Heart left ventricle (tissue), 16 donors: Measurements from ENCODE around the gene OSER1. TPM values are rescaled to one million over a fixed set of nuclear protein-coding genes. Genes with fewer than 3 reads are reported as not detected.

ENCODE experiments used
- ATAC-seq, 4 donors: fragments of 200-7000 bp; cut with Tn5 transposase; one replicate each; pipeline ENCODE4 v1.9.1; 2020 to 2022; ENCODE audit warnings: moderate library complexity in 4 of 4, mild to moderate bottlenecking in 3 of 4, moderate number of reproducible peaks in 1 of 4
- DNase-seq, 5 donors: peaks; one replicate each; pipeline ENCODE4 v3.0.0-alpha.2; 2020
- H3K27ac ChIP-seq, 12 donors: fragments of 200-600 bp; sonication (generic) in 4 of 12; one replicate each; pipeline versions ENCODE4 v1.5.0 to v1.8.0; 2016 to 2022; ENCODE audit warnings: mild to moderate bottlenecking in 2 of 12
- H3K27me3 ChIP-seq, 9 donors: fragments of 200-600 bp; sonication (generic) in 2 of 9; one replicate each; pipeline versions ENCODE4 v1.5.1 to v1.8.0; 2016 to 2022; ENCODE audit warnings: mild to moderate bottlenecking in 3 of 9
- H3K36me3 ChIP-seq, 9 donors: fragments of 200-600 bp; sonication (generic) in 2 of 9; one replicate each; pipeline versions ENCODE4 v1.5.0 to v1.8.0; 2018 to 2022; ENCODE audit warnings: mild to moderate bottlenecking in 2 of 9
- H3K4me1 ChIP-seq, 12 donors: fragments of 200-600 bp; sonication (generic) in 4 of 12; one replicate each; pipeline versions ENCODE4 v1.5.0 to v1.8.0; 2016 to 2022; ENCODE audit warnings: mild to moderate bottlenecking in 3 of 12
- H3K4me3 ChIP-seq, 12 donors: fragments of 200-600 bp; sonication (generic) in 4 of 12; one replicate each; pipeline versions ENCODE4 v1.5.0 to v1.8.0; 2017 to 2022; ENCODE audit warnings: mild to moderate bottlenecking in 9 of 12, moderate library complexity in 4 of 12
- H3K9me3 ChIP-seq, 12 donors: fragments of 200-600 bp; sonication (generic) in 4 of 12; one replicate each; pipeline versions ENCODE4 v1.5.0 to v1.8.0; 2016 to 2022; ENCODE audit warnings: mild to moderate bottlenecking in 1 of 12
- POLR2A ChIP-seq, 2 donors: fragments of 450-650 bp; IDR thresholded peaks; one replicate each; pipeline ENCODE4 v1.6.1; 2017; ENCODE audit warnings: antibody characterized with exemption in 2 of 2, mild to moderate bottlenecking in 2 of 2, moderate library complexity in 2 of 2
- WGBS, 4 donors: extraction: QIAGEN DNeasy Blood & Tissue Kit in 2 of 4; methylation state at CpG; one replicate each; pipeline versions ENCODE4 v1.1.5 to v1.1.7; 2013 to 2018; 5-methylcytosine and 5-hydroxymethylcytosine counted together
- intact Hi-C, 10 donors: fragments of 100-400 bp; cut with DNase I; formaldehyde crosslinking; loops; one replicate each; pipeline versions ENCODE4 v1.11.1 to v1.14.2; 2022
- polyA plus RNA-seq, 2 donors: library from polyadenylated mRNA; stranded (reverse); fragments of 200-250 nt; gene quantifications; one replicate each; pipeline ENCODE4 v1.2.3, GENCODE V29; 2013
- total RNA-seq, 9 donors: library from RNA; depleted of rRNA in 2 of 9; stranded (reverse); fragments of >200 nt in 2 of 9; fragmentation: NEBNext Ultra II Directional in 3 of 9; extraction: Animal tissue kit (Norgen Biotek cat#: 25700) in 3 of 9; gene quantifications; one replicate each; pipeline versions ENCODE4 v1.1.0 to v1.2.4, GENCODE V29; 2016 to 2023
- TF ChIP-seq, protein P1 (sequence below), 12 donors: fragments of 200-600 bp; sonication (generic) in 4 of 12; IDR thresholded peaks; one replicate each; pipeline versions ENCODE4 v1.5.0 to v1.8.0; 2018 to 2022; ENCODE audit warnings: antibody characterized with exemption in 12 of 12, mild to moderate bottlenecking in 5 of 12
- donor health status: ischemic (EF 13 %, LVEDD 7.1; RV severe dilation, severe dysfunction).
- donor health status: healthy with polysubstance abuse.
- donor health status: DM: no; HTN: yes; CAD: no.
- donor health status: DM: no; HTN: no; CAD: no.
- donor health status: ischemic (EF 25% LVEDD 6.9; RV normal size, moderate dysfunction).
- donor health status: ischemic (EF 25% LVEDD 5.7; RV mildly dilated, moderate dysfunction).
- donor health status: healthy.
- donor health status: DM: yes; HTN: yes; CAD: no.
- donor health status: ischemic (EF 35%, LVEDD 5.7; RV mildly dilated, moderate dysfunction).
- donor health status: nonischemic (EF 11% LVEDD 7.7; RV severe dilation, severe dysfunction).
- donor health status: DM: yes; HTN: yes; CAD: no.
- donor health status: PGD.
- donor health status: ischemic (EF 29% LVEDD 5.4; RV normal size, mild dysfunction).
- donor health status: nonischemic (EF 23%, LVEDD 6.1; RV moderate dilation, normal function).

Gene OSER1
- total and polyA plus RNA-seq, 11 donors, result 11.9 to 39.0 (median 34.1) TPM

DNA sequence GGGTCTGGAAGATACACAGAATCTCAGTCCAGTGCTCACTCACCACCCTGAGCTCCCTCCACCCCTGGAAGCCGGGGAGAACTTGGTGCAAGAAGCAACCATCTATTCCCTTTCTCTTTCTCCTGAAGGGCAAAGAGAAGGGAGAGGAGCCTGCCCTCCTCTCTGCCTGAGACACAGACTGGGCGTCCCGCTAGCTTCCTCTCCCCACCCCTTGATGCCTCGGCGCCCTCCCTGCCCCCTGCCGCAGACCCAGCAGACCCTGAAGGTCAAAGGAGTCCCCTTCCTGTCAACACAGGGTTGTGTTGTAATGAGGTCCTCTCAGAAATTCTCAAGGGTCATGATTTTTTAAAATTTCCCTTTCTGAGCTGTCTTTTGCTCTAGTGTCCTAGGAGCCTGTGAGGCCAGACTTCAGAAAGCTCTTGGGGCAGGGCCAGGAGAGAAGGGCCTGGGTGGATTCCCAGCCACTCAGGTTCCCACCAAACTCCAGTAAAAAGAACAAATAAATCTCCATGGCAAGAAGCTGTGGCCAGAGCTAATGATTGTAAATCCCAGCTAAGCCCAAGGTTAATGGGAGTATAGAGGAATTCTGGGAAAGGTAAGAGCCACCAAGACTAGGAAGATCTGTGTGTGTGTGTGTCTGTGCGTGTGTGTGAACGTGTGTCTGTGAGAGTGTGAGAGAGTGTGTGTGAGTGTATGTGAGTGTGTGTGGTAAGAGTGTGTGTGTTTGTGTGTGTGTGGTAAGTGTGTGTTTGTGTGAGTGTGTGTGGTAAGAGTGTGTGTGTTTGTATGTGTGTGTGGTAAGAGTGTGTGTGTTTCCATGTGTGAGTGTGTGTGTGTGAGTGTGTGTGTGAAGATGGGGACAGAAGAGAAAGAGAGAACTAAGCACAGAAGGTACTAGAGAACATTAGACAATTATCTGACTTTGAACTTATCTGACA, 22.5 kb downstream of the OSER1 start:
- ATAC-seq, result peak; percentile 22 to 37 (median 30)
- Histone ChIP-seq H3K4me1 (peaks cover 0 to 31% (median 19%) of the 10 kb centered on the region in 12 donors), H3K36me3 (no peaks in the 10 kb centered on the region), H3K27ac (peak overlapping the region; percentile 72 to 97 (median 92)), H3K27me3 (peaks cover 0 to 21% (median 0%) of the 10 kb centered on the region in 9 donors), H3K9me3 (no peaks in the 10 kb centered on the region), H3K4me3 (peak overlapping the region in 9 of 12 donors; percentile 52 to 87 (median 68))
- TF ChIP-seq, protein P1, sequence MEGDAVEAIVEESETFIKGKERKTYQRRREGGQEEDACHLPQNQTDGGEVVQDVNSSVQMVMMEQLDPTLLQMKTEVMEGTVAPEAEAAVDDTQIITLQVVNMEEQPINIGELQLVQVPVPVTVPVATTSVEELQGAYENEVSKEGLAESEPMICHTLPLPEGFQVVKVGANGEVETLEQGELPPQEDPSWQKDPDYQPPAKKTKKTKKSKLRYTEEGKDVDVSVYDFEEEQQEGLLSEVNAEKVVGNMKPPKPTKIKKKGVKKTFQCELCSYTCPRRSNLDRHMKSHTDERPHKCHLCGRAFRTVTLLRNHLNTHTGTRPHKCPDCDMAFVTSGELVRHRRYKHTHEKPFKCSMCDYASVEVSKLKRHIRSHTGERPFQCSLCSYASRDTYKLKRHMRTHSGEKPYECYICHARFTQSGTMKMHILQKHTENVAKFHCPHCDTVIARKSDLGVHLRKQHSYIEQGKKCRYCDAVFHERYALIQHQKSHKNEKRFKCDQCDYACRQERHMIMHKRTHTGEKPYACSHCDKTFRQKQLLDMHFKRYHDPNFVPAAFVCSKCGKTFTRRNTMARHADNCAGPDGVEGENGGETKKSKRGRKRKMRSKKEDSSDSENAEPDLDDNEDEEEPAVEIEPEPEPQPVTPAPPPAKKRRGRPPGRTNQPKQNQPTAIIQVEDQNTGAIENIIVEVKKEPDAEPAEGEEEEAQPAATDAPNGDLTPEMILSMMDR (IDR thresholded peaks at IDR 0.05), result no peak
- 15 to 24% (median 18%) methylated on average over 8 of the region's 8 CpGs for WGBS, 4 donors
- DNase-seq, result peak in 2 of 5 donors; percentile 45 to 46
- intact Hi-C loops, result loop anchor here in 6 of 10 donors (1.0 to 5.0 kb wide), 4 partner anchors 22 to 72 kb away; no protein-coding TSS in a partner anchor

DNA sequence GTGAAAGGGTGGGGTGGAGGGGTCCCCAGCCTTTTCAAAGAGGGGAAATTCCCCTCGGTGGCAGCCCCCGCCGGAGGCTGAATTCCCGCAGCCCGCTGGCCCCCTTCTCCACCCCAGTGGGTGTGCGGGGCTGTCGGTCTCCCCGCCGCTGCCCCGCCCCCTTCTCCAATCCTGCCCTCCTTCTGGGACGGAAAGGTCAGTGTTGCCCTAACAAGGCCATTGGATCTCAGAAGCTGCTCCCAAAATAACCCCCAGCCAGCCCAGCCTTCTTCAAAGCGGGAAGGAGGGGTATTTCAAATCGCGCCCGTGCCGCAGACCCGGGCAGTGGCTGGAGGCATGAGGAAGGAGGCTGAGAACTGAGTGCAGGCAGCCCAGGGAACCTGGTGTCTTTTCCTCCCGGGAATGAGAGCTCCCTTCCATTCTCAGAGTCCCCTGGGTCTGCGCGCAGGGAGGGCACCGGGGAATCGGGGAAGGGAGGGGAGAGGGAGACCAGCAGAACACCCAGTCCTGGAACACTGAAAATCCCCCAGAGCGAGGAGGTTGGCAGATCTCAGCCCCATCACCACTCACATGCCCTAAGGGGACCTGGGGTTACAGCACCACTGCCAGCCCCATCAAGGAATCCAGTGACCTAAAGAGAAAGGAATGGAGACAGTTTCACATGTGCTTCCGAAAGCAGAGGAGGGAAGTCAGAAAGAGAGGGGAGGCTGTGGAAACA, 23.4 kb downstream of the OSER1 start, which contains the start of gene JPH2:
JPH2 (minus strand) TSS at position 135 of the 718 bp plus-strand sequence. CDS start 483 bp downstream, outside the sequence.
- Histone ChIP-seq H3K27me3 (peaks cover 0 to 21% (median 0%) of the 10 kb centered on the region in 9 donors), H3K4me1 (peaks cover 0 to 33% (median 19%) of the 10 kb centered on the region in 12 donors), H3K9me3 (no peaks in the 10 kb centered on the region), H3K36me3 (peaks cover 0 to 2% (median 0%) of the 10 kb centered on the region in 9 donors), H3K27ac (peak within 1 kb of the TSS; percentile 72 to 97 (median 92)), H3K4me3 (peak within 1 kb of the TSS; percentile 46 to 87 (median 65))
- ATAC-seq, result peak; percentile 88 to 90 (median 88)
- intact Hi-C loops, result loop anchor here in 5 of 10 donors (1.0 to 5.0 kb wide), 4 partner anchors 21 to 71 kb away; no protein-coding TSS in a partner anchor
- TF ChIP-seq, protein P1 (IDR thresholded peaks at IDR 0.05), result no peak
- TF ChIP-seq POLR2A (IDR thresholded peaks at IDR 0.05), result peak; percentile 58 to 69
- peak; percentile 76 to 88 (median 84) for DNase-seq
- WGBS, 4 donors, result 0 to 2% (median 1%) methylated on average over 14 to 24 of the region's 24 CpGs

DNA sequence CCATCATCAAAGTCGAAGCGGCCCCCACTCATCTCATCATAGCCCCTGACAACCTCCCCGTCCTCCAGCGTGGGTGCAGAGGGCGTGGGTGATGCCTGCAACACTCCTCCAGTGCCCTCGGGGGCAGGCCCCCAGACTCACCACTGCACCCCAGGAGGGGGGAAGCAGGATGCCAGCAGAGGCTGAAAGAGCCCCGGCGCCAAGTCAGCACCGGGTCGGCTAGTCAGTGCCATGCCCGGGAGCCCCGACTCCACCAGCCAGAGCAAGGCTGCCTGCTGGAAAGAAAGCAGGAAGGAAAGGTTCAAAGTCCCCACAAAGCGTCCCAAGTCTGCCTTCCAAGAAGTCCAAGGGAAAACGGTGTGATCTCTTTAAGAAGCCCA, 23.9 kb downstream of the OSER1 start:
- Histone ChIP-seq H3K27ac (peak overlapping the region; percentile 72 to 97 (median 92)), H3K9me3 (no peaks in the 10 kb centered on the region), H3K4me3 (peak overlapping the region; percentile 46 to 87 (median 65)), H3K27me3 (peaks cover 0 to 21% (median 0%) of the 10 kb centered on the region in 9 donors), H3K4me1 (peaks cover 0 to 39% (median 24%) of the 10 kb centered on the region in 12 donors), H3K36me3 (peaks cover 0 to 2% (median 0%) of the 10 kb centered on the region in 9 donors)
- no peak for TF ChIP-seq POLR2A (IDR thresholded peaks at IDR 0.05)
- TF ChIP-seq, protein P1 (IDR thresholded peaks at IDR 0.05), result no peak
- DNase-seq, result no peak
- ATAC-seq, result peak in 3 of 4 donors; percentile 1 to 3 (median 2)
- 8 to 15% (median 11%) methylated on average over 10 to 14 of the region's 14 CpGs for WGBS, 4 donors
- intact Hi-C loops, result loop anchor here in 5 of 10 donors (1.0 to 5.0 kb wide), 4 partner anchors 20 to 70 kb away; no protein-coding TSS in a partner anchor
